Activated naive CD8-positive, alpha-beta T cell treated with anti-CD3 and anti-CD28 coated beads, Interleukin-2, amount 50 U/mL, for 16 hours (primary cell): ENCODE data around the gene PDK1.

ENCODE experiments used
- DNase-seq: peaks from one replicate; pipeline ENCODE4 v3.0.0-alpha.2; 2020; ENCODE audit warnings: low read depth, low spot score

Gene PDK1

DNA sequence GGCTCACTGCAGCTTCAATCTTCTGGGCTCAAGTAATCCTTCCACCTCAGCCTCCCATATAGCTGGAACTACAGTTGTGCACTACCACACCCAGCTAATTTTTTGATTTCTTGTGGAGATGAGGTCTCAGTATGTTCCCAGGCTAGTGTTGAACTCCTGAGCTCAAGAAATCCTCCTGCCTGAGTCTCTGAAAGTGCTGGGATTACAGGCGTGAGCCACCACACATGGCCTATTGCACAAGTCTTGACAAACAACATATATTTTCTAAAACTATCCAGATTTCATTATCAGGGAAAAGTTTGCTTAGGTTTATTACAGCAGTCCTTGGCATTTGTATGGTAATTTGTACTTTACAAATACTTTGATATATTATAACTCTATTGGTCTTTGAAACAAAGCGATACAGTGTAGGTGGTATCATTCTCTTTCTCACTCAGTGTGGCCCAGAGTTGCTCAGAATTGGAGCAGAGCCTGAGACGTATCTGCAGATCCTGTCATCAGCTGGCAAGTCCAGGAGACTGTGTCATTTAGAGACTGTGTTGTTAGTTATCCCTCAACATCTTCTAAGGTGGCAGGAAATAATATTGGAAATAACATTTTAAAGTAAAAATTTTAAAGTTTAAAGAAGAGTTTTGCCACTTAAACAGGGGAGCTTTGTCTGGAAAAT lies 41.4 kb downstream of the PDK1 start:
- no peak for DNase-seq

DNA sequence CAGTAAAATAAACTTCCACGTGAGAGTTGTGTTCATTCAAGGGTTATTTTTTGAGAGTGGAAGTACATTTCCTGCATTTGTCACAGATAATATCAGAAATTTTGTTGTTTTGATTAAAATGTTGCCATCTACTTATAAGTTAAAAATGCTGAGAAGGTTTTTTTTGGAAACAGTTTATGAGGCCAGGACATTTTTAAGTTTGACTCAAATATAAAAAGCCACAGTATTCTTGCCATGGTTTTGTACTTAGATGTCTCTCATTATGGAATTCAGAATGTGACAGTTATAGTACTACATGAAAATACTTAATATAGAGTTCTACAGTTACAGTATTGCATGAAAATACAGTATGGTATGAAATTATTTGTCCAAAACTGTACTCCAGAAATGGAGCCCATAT lies 44.1 kb downstream of the PDK1 start:
- DNase-seq = no peak

DNA sequence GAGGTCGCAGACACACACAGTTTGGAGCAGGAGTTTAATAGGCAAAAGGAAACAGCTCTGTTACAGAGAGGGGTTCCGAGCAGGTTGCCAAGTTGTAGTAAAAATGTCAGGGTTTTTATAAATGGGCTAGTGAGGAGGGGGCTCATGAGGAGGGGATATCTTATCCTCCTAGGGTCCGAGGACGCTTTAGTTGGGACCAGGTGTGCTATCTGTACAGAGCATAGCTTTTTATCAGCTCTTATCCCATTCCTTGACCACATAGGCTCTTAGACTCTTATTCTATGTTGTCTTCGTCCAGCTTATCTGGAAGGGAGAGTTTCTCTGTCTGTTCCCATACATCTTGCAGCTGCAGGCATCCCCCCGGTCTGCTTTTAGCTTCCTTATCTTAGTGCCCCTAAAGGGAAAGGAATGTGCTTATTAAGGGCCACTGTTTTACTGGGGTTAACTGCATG lies 44.7 kb downstream of the PDK1 start:
- DNase-seq = no peak

DNA sequence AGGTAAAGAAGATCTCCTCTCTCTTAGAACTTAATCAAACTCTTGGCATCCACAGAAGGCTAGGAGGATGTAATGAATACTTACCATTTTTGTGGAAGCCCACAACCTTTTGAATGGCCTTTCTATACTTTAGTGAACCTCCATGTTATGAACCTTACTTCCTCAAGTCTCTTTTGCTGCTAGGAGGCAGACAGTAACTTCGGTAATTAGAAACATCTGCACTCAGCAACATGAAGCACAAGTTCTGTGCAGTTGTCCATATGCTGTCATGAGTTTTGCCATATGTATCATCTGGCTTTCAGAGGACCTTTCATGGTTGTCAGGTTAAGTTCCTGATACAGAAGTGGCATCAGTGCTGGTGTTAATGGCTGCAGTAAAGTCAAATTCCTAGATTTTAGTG lies 50.4 kb downstream of the PDK1 start:
- no peak for DNase-seq

DNA sequence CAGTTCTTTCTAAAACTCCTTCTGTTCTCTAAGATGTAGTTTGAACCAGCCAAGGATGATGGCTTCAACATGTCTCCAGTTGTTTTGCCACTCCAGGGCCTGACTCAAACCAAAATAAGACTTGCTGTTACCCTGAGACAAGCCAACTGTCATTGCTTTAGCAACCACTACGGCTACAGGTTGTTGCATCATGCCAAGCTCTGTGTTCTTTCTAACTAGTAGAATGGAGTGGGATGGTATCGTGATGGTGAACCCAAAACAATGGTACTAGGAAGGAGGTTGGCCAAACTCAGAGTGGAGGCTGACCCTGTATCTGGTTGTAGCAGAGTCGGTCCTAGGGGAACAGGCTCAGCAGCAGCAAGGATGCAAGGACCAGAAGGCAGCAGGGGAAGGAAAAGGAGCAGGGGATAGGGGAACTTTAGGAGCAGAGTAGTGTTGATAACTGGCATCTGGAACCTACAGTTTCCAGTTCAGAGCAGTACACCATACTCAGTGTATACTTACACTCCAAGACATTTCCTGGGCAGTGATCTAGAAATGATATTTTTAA lies 51.6 kb downstream of the PDK1 start:
- DNase-seq = no peak

DNA sequence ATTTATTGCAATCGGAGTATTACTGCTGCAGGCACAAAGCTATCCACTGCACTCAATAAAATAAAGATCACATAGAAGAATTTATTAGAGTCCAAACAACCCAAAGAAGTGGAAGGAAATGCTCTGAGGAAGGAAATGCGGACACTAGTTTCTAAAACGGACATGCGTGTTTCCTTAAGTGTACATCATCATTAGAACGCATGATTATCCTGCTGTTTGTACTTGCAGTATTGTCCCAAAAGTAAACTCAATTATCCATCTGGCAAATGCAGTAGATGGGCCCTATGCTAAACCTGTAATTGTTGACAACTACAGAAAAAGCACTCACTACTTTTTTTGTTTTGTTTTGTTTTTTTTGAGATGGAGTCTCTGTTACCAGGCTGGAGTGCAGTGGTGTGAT lies 53.6 kb downstream of the PDK1 start:
- no peak for DNase-seq

- no peak for DNase-seq
Measured at GRCh38 chr2:172612051-172612450, 56.2 kb downstream of the PDK1 start.

- no peak for DNase-seq
Measured at GRCh38 chr2:172613040-172613439, 57.1 kb downstream of the PDK1 start.

DNA sequence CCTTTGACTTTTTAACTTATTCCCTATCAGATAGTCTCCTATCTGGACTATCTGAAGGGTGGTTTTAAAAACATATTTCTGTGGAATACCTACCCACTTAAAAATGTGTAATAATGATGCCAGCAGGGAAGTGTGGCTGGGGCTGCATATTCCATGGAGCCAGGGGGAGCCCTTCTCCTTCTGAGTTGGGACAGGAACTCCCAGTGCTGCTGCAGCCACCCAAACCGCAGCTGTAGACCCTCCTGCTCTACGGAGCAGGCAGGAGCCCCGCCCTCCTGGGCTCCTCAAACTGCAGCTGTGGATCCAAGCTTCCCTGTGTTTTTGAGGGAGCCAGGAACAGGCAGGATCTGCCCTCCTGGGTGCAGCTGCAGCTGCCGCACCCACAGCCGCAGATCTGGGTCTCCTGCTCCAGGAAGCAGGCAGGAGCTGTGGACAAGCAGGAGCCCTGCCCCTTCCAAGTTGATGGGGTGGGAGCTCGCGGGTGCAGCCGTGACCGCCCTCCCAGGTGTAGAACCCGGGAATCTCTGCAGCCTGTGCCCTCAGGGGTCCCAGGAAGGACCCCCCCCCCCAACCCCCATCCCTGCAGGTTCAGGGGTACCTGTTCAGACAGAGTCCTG lies 57.8 kb downstream of the PDK1 start:
- no peak for DNase-seq

GRCh38 chr2:172614932-172615331 lies 59.0 kb downstream of the PDK1 start:
- DNase-seq = no peak

DNA sequence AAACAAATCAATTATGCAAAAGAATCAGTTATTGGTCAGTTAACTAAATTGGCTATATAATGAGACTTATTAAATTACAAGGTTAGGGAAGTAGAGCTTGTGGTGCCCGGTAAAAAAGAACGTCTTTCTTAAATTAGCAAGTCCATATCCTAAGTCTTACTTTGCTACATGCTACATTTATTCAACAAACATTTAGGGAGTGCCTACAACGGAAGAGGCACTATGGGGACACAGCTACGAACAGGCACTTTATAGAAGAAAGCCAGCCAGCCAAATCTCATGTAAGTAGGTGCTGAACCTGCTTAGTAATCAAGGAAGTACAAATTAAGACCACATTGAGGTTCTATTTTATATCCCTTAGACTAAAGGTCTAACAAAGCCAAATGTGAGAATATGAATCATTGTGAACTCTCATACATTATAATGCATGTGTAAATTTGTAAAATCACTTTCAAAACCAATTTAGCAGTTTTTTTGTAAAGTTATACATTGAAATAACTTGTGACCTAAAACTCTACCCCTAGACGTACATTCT lies 59.9 kb downstream of the PDK1 start:
- DNase-seq = no peak

DNA sequence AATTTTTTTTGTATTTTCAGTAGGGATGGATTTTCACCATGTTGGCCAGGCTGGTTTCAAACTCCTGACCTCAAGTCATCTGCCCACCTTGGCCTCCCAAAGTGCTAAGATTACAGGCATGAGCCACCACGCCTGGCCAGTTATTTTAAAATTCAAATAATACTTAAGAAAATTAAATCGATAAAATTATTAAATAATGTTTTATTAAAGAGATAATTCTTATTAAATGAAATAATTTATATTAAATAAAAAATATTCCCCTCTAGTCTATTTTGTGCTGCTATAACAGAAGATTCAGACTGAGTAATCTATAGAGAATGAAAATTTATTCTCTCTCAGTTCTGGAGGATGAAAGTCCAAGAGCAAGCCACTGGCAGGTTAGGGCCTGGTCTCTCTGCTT lies 61.2 kb downstream of the PDK1 start:
- no peak for DNase-seq

GRCh38 chr2:172623249-172623965 lies 67.5 kb downstream of the PDK1 start:
- DNase-seq = no peak

DNA sequence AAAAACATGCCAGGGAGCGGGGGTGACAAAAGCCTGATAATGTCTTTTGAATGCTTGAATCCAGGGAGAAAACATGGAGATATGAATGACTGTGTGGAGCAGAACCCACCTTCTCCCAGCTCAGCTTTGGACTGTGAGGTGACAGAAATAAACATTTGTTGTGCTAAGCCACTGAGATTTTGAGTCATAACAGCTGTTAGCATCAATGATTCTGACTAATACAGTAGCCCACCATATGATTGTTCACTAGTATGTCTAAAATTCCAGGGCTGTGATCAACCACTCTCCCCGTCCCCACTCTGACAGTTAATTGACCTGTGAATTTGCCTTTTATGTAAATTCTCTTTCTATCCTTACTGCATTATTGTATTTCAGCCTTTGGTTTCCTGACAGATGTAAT lies 69.1 kb downstream of the PDK1 start:
- no peak for DNase-seq

- DNase-seq = no peak
Measured at GRCh38 chr2:172627181-172627580, 71.3 kb downstream of the PDK1 start.

DNA sequence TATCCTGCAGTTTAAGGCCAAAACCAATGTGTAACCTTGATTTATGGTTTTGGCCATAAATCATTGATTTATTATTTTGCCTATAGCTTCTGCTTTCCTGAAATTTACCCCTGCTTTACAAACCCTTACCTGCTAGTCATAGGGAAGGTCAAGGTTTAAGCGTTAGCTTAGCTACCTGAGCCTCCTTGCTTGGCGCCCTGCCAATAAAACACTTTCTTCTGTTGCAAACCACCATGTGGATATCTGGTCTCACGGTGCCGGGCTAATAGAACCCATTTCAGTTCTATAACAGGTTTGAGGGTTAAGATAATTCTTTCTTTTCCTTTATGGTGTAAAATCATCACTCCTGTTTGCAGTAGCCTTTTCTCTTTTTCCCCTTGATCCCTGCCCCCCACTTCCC lies 72.2 kb downstream of the PDK1 start:
- no peak for DNase-seq

GRCh38 chr2:172629586-172629985 lies 73.7 kb downstream of the PDK1 start:
- DNase-seq = no peak

- DNase-seq = no peak
Measured at GRCh38 chr2:172630181-172630580, 74.3 kb downstream of the PDK1 start.

DNA sequence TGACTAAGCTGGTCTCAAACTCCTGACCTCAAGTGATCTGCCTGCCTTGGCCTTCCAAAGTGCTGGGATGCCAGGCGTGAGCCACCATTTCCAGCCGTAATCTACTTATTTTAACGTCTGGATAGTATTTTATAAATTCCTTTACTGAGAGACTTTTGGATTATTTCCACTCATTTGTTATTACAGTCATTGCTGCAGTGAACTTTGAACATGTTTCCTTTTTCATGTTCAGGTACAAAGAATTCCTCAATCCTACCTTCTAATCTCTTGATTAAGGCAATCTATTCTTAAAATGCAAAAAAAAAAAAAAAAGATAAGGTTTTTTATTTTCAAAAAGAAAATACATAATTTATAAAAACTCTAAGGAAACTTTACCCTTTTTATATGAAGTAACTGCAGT lies 78.6 kb downstream of the PDK1 start:
- no peak for DNase-seq

GRCh38 chr2:172635548-172635947 lies 79.7 kb downstream of the PDK1 start:
- DNase-seq = no peak

GRCh38 chr2:172639256-172639655 lies 83.4 kb downstream of the PDK1 start:
- no peak for DNase-seq

- no peak for DNase-seq
Measured at GRCh38 chr2:172639823-172640222, 83.9 kb downstream of the PDK1 start.
